ENCODE results near the gene RDH8. TPM values are rescaled to one million over a fixed set of nuclear protein-coding genes. Genes with fewer than 3 reads are reported as not detected.

Gene RDH8
- total and polyA plus RNA-seq, 2 of the 4 experiments (the other 2 are of a cell fraction): 0.18 TPM; not detected in 1

DNA sequence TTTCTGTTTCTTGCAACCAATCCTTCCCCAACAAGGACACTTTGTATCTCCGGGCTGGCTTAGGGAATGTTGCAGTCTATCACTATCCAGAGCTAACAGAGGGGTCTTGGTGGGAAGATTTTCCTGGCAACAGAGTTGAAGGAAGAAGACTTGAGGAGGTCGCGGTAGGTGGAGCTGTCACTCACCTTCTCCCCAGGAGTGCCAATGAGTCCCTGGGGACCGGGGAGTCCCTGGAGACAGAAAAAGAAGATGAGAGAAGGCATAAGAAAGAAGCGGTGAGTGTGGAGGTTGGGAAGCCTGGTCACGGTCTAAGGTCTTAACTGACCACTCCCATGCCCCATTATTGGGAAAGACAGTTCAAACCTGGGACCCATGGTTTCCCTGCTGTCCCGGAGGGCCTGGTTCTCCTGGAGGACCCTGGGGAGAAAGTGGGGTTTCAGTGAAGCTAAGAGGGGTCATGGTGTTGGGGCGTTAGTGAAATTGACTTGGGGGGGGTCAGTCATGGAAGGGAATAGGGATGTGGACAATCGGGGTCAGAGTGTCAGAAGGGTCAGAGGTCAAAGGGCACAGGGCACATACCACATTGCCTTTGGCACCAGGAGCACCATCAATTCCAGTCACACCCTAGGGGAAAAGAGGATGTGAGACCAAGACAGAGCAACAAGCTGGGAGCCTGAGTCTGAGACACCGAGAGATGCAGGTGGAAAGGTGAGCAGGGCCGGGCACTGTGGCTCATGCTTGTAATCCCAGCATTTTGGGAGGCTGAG lies 21.7 kb upstream of the RDH8 start:
- Histone ChIP-seq H2AK9ac (replicated peaks; ENCODE audit: low read depth, low read length, poor library complexity) (no peak overlapping the region), H3K27me3 (ENCODE audit: control insufficient read depth, insufficient read depth, low read length) (no peaks in the 10 kb centered on the region), H4K20me1 (ENCODE audit: insufficient read depth, low read length) (no peaks in the 10 kb centered on the region), H3K9me3 (ENCODE audit: control insufficient read depth, insufficient read depth, low read length) (no peaks in the 10 kb centered on the region), H3K4me3 (ENCODE audit: insufficient read depth, low read depth, low read length) (no peak overlapping the region), H3K56ac (ENCODE audit: extremely low read depth, insufficient read depth, low read length) (no peak overlapping the region), H2AFZ (replicated peaks; ENCODE audit: low read length, poor library complexity) (no peak overlapping the region), H3K23ac (ENCODE audit: low read depth, low read length) (no peak overlapping the region), H4K91ac (ENCODE audit: insufficient read depth, low read depth, low read length) (no peak overlapping the region), H4K8ac (ENCODE audit: low read depth in 2 of 2, low read length in 2 of 2) (no peak overlapping the region), H3K27ac (ENCODE audit: insufficient read depth, low read length) (no peak overlapping the region), H3K4me1 (ENCODE audit: control insufficient read depth, insufficient read depth, low read length) (peaks cover 6% of the 10 kb centered on the region), H3K18ac (ENCODE audit: low read depth, low read length) (no peak overlapping the region), H3K9me1 (ENCODE audit: insufficient read depth, low read length) (no peaks in the 10 kb centered on the region), H3K4me2 (ENCODE audit: low read depth, low read length) (no peak overlapping the region), H3K79me1 (ENCODE audit: low read depth in 1 of 2, low read length in 2 of 2) (no peaks in the 10 kb centered on the region), H3K4ac (ENCODE audit: low read depth, low read length) (no peak overlapping the region), H2BK5ac (ENCODE audit: low read depth, low read length, poor library complexity, severe bottlenecking) (no peak overlapping the region), H4K5ac (ENCODE audit: low read depth, low read length) (no peak overlapping the region), H2BK15ac (ENCODE audit: low read depth, low read length) (no peak overlapping the region), H3K36me3 (ENCODE audit: control insufficient read depth, insufficient read depth, low read length) (peaks cover 2% of the 10 kb centered on the region), H2BK20ac (ENCODE audit: low read depth, low read length) (no peak overlapping the region), H3K14ac (replicated peaks; ENCODE audit: low read depth, low read length) (no peak overlapping the region), H3K9ac (ENCODE audit: low read depth, low read length) (no peak overlapping the region), H2AK5ac (ENCODE audit: low read depth, low read length) (no peak overlapping the region), H2BK120ac (ENCODE audit: low read depth, low read length) (no peak overlapping the region)
- no peak for DNase-seq
- in situ Hi-C loops (cut with MboI; ENCODE audit: low sequenced_read_pairs) (no loop called here), intact Hi-C loops (cut with micrococcal nuclease) (no loop called here), dilution Hi-C loops (cut with HindIII; ENCODE audit: low sequenced_read_pairs, unreplicated experiment) (no loop called here)
- TF ChIP-seq CHD1 (IDR thresholded peaks at IDR 0.05; ENCODE audit: low read depth, low read length): no peak
- ATAC-seq (ENCODE audit: low read depth): no peak
- POLR2A ChIA-PET (ENCODE audit: unreplicated experiment): no interaction called here
- CTCF ChIA-PET: no interaction called here
- BruUV-seq (replicated peaks): no TSS peak
- 94% methylated on average over 2 of the region's 11 CpGs; no CpG with 5 or more reads in 1 of the 2 experiments for WGBS, 2 experiments (ENCODE audit: extremely low coverage in 2 of 2, insufficient read length in 1 of 2)
